IgD-negative memory B cell (primary cell): ENCODE data around the gene DYRK3. TPM values are rescaled to one million over a fixed set of nuclear protein-coding genes. Genes with fewer than 3 reads are reported as not detected.

Source experiments
- H3K27ac Mint-ChIP-seq, 3 donors: one replicate each; pipeline ENCODE4 v1.8.0; 2020 to 2022; ENCODE audit warnings: mild to moderate bottlenecking in 3 of 3, mixed read lengths in 3 of 3, moderate library complexity in 1 of 3
- H3K27me3 Mint-ChIP-seq: one replicate; pipeline ENCODE4 v1.8.0; 2021; ENCODE audit warnings: mixed read lengths
- H3K36me3 Mint-ChIP-seq: one replicate; pipeline ENCODE4 v1.8.0; 2020; ENCODE audit warnings: mild to moderate bottlenecking, mixed read lengths
- H3K4me1 Mint-ChIP-seq, 3 donors: one replicate each; pipeline ENCODE4 v1.8.0; 2020 to 2022; ENCODE audit warnings: mixed read lengths in 3 of 3, mild to moderate bottlenecking in 1 of 3
- H3K4me3 Mint-ChIP-seq, 4 donors: one replicate each; pipeline ENCODE4 v1.8.0; 2020 to 2022; ENCODE audit warnings: mild to moderate bottlenecking in 4 of 4, mixed read lengths in 4 of 4, moderate library complexity in 3 of 4
- H3K9me3 Mint-ChIP-seq, 3 donors: one replicate each; pipeline ENCODE4 v1.8.0; 2020 to 2021; ENCODE audit warnings: mixed read lengths in 3 of 3, mild to moderate bottlenecking in 1 of 3
- polyA plus RNA-seq: library from polyadenylated mRNA; unstranded; fragments of 300-500 nt; fragmentation: Illumina TruSeq; gene quantifications from one replicate; pipeline ENCODE4 v1.2.3, GENCODE V29; 2021

The DYRK3 gene
- 0.31 TPM for polyA plus RNA-seq

GRCh38 chr1:206635080-206635977, at the start of gene DYRK3:
Gene DYRK3 (plus strand): TSS chr1:206635536. CDS start chr1:206635704, 168 bp downstream.
- Mint-ChIP-seq H3K4me3 (peak within 1 kb of the TSS; percentile 85 to 95 (median 94)), H3K36me3 (no peaks in the 10 kb centered on the region), H3K4me1 (peaks cover 9 to 18% (median 15%) of the 10 kb centered on the region in 3 donors), H3K9me3 (no peaks in the 10 kb centered on the region), H3K27me3 (peaks cover 5% of the 10 kb centered on the region), H3K27ac (peak within 1 kb of the TSS; percentile 80 to 92 (median 91))

DNA sequence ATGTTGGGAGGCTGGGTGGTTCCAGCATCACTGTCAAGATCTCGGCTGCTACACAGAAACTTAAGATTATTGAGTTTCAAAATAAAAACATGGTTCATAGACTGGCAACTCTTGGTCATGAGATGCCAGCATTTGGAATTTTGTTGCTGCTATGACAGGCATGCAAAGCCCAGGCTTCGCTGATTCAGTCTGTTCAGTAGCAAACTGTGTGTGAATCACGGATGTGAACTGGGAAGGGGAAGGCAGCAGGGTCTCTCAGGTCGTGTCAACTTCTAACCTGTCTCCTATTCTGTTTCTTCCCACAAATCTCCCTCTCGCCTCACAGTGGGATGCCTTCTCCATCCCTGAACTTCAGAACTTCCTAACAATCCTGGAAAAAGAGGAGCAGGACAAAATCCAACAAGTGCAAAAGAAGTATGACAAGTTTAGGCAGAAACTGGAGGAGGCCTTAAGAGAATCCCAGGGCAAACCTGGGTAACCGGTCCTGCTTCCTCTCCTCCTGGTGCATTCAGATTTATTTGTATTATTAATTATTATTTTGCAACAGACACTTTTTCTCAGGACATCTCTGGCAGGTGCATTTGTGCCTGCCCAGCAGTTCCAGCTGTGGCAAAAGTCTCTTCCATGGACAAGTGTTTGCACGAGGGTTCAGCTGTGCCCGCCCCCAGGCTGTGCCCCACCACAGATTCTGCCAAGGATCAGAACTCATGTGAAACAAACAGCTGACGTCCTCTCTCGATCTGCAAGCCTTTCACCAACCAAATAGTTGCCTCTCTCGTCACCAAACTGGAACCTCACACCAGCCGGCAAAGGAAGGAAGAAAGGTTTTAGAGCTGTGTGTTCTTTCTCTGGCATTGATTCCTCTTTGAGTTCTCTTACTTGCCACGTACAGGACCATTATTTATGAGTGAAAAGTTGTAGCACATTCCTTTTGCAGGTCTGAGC, 48.6 kb upstream of the DYRK3 start:
- Mint-ChIP-seq H3K4me3 (peak overlapping the region in 1 of 4 donors; percentile 17), H3K27me3 (no peaks in the 10 kb centered on the region), H3K9me3 (no peaks in the 10 kb centered on the region), H3K4me1 (peaks cover 13 to 28% (median 18%) of the 10 kb centered on the region in 3 donors), H3K36me3 (peaks cover 8% of the 10 kb centered on the region), H3K27ac (peak overlapping the region in 2 of 3 donors; percentile 47 to 81)

DNA sequence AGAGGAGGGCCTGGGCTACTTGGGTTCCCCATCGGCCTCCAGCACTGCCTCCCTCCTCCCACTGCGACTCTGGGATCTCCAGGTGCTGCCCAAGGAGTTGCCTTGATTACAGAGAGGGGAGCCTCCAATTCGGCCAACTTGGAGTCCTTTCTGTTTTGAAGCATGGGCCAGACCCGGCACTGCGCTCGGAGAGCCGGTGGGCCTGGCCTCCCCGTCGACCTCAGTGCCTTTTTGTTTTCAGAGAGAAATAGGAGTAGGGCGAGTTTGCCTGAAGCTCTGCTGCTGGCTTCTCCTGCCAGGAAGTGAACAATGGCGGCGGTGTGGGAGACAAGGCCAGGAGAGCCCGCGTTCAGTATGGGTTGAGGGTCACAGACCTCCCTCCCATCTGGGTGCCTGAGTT, 47.4 kb upstream of the DYRK3 start:
- H3K27me3 Mint-ChIP-seq = no peaks in the 10 kb centered on the region
- peaks cover 4 to 20% (median 12%) of the 10 kb centered on the region in 3 donors for H3K4me1 Mint-ChIP-seq
- peaks cover 8% of the 10 kb centered on the region for H3K36me3 Mint-ChIP-seq
- H3K4me3 Mint-ChIP-seq = no peak overlapping the region
- H3K9me3 Mint-ChIP-seq = no peaks in the 10 kb centered on the region
- no peak overlapping the region for H3K27ac Mint-ChIP-seq

- H3K27ac Mint-ChIP-seq = peak overlapping the region in 1 of 3 donors; percentile 67
- no peaks in the 10 kb centered on the region for H3K27me3 Mint-ChIP-seq
- no peak overlapping the region for H3K4me3 Mint-ChIP-seq
- H3K9me3 Mint-ChIP-seq = no peaks in the 10 kb centered on the region
- H3K36me3 Mint-ChIP-seq = peaks cover 6% of the 10 kb centered on the region
- peaks cover 2 to 16% (median 12%) of the 10 kb centered on the region in 3 donors for H3K4me1 Mint-ChIP-seq
Measured at GRCh38 chr1:206588492-206588891, 46.8 kb upstream of the DYRK3 start.

- Mint-ChIP-seq H3K4me1 (peaks cover 0 to 13% (median 9%) of the 10 kb centered on the region in 3 donors), H3K27me3 (no peaks in the 10 kb centered on the region), H3K27ac (peak overlapping the region in 1 of 3 donors; percentile 84), H3K9me3 (no peaks in the 10 kb centered on the region), H3K4me3 (no peak overlapping the region), H3K36me3 (peaks cover 6% of the 10 kb centered on the region)
Measured at GRCh38 chr1:206589206-206589605, 46.1 kb upstream of the DYRK3 start.

DNA sequence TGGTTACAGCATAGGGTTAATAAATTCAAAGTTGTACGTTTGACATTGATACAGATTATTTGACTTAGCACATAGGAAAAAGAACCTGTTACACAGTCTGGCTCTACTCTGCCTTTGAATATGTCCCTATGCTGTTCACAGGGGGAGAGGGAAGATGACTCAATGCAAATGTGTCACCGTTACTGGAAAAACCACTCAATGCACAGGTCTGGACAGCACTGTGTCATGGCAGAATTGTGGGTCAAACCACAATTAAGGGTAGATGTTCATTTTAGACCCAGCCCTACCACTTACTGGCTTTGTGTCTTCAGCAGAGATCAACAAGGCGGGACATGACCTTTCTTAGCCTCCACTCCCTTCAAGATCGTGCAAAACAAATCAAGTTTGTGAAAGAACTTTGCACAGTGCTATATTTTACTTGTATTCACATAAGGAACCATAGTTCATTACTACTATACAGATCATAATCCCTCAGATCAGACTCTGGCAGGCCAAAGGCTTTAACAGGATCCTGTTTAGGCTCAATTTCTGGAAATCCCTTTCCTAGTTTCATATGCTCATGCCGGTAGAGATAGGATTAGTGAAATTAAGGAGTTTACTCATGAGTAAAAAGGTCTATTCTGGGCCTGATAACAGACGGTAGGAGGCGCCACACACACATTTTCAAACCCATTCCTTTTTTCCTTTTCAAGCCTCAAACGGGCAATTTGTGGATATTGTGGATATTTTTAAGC, 45.1 kb upstream of the DYRK3 start:
- peaks cover 0 to 13% (median 8%) of the 10 kb centered on the region in 3 donors for H3K4me1 Mint-ChIP-seq
- H3K27ac Mint-ChIP-seq = peak overlapping the region; percentile 32 to 87 (median 77)
- no peak overlapping the region for H3K4me3 Mint-ChIP-seq
- no peaks in the 10 kb centered on the region for H3K27me3 Mint-ChIP-seq
- H3K36me3 Mint-ChIP-seq = peaks cover 8% of the 10 kb centered on the region
- no peaks in the 10 kb centered on the region for H3K9me3 Mint-ChIP-seq

GRCh38 chr1:206591226-206591625, 44.1 kb upstream of the DYRK3 start:
- Mint-ChIP-seq H3K9me3 (no peaks in the 10 kb centered on the region), H3K27me3 (no peaks in the 10 kb centered on the region), H3K27ac (peak overlapping the region in 1 of 3 donors; percentile 57), H3K4me1 (peaks cover 0 to 13% (median 8%) of the 10 kb centered on the region in 3 donors), H3K4me3 (no peak overlapping the region), H3K36me3 (peaks cover 7% of the 10 kb centered on the region)

- H3K4me1 Mint-ChIP-seq = peaks cover 0 to 13% (median 9%) of the 10 kb centered on the region in 3 donors
- peaks cover 7% of the 10 kb centered on the region for H3K36me3 Mint-ChIP-seq
- no peaks in the 10 kb centered on the region for H3K27me3 Mint-ChIP-seq
- H3K27ac Mint-ChIP-seq = peak overlapping the region in 1 of 3 donors; percentile 57
- H3K9me3 Mint-ChIP-seq = no peaks in the 10 kb centered on the region
- H3K4me3 Mint-ChIP-seq = no peak overlapping the region
Measured at GRCh38 chr1:206591696-206592095, 43.6 kb upstream of the DYRK3 start.

GRCh38 chr1:206593351-206593925, 41.9 kb upstream of the DYRK3 start:
- Mint-ChIP-seq H3K9me3 (no peaks in the 10 kb centered on the region), H3K36me3 (peaks cover 8% of the 10 kb centered on the region), H3K4me3 (no peak overlapping the region), H3K27ac (no peak overlapping the region), H3K27me3 (no peaks in the 10 kb centered on the region), H3K4me1 (peaks cover 0 to 13% (median 11%) of the 10 kb centered on the region in 3 donors)

DNA sequence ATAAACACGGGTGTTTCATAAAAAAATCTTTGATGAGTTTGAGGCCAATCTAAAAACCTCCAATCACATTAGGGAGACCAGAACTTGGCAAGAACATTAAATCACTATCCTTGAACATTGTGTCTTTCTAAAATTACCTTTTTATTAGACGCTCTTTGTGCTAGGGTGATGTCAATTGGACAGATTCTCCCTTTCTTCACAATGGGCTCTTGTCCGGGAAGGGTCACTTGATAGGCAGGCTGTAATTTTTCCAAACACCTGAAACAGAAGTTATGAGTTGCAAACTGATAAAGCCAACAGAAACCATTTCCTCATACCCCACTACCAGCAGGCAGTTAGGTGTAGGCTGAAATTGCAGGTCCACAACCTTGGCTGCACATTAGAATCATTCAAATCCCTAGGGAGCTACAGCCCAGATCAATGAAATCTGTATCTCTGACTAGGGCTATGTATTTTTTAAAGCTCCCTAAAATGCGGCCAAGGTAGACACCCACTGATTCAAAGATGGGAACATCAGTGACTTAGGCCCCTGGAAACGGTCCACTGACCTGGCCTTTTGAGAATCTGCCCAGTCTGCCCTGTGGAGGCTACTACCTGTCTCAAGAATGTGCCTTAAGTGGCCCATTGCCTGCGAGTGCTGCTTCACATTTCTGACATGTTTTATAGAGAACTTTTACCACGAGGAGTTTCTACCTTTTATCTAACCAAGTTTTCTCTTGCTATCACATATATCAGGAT, 39.6 kb upstream of the DYRK3 start:
- Mint-ChIP-seq H3K27ac (peak overlapping the region in 1 of 3 donors; percentile 47), H3K4me1 (peaks cover 0 to 7% (median 5%) of the 10 kb centered on the region in 3 donors), H3K27me3 (no peaks in the 10 kb centered on the region), H3K9me3 (no peaks in the 10 kb centered on the region), H3K36me3 (peaks cover 8% of the 10 kb centered on the region), H3K4me3 (no peak overlapping the region)

DNA sequence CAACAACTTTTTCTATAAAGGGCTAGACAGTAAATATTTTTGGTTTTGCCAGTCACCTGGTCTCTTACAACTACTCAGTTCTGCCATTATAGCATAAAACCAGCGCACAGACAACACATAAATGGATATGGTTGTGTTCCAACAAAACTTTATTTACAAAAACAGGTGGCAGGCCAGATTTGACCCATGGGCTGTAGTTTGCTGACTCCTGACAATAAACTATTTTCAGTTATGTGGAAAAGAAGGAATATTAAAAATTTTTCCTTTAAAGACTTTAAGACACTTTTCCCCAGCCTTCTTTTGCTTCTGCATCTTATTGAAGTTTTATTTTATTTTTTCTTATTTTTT, 39.0 kb upstream of the DYRK3 start:
- H3K27ac Mint-ChIP-seq = peak overlapping the region in 2 of 3 donors; percentile 31 to 88
- no peak overlapping the region for H3K4me3 Mint-ChIP-seq
- no peaks in the 10 kb centered on the region for H3K9me3 Mint-ChIP-seq
- peaks cover 8% of the 10 kb centered on the region for H3K36me3 Mint-ChIP-seq
- H3K4me1 Mint-ChIP-seq = peaks cover 0 to 9% (median under 1%) of the 10 kb centered on the region in 3 donors
- H3K27me3 Mint-ChIP-seq = no peaks in the 10 kb centered on the region

DNA sequence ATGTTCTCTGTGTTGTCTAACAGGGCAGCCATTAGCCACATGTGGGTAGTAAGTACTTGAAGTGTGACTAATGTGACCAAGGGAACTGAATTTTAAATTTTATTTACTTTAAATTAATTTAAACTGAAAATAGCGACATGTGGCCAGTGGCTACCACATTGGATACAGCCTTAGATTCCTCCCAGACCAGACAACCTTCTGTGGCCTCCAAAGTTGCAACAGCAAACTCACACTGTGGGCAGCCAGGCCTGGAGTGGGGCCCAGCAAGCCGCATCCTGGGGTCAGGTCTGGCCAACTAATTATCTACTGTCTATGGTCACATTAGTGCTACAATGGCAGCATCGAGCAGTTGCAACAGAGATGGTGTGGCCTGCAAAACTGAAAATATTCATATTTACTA, 34.8 kb upstream of the DYRK3 start:
- no peak overlapping the region for H3K27ac Mint-ChIP-seq
- peaks cover 0 to 5% (median 0%) of the 10 kb centered on the region in 3 donors for H3K4me1 Mint-ChIP-seq
- no peaks in the 10 kb centered on the region for H3K9me3 Mint-ChIP-seq
- H3K27me3 Mint-ChIP-seq = no peaks in the 10 kb centered on the region
- no peak overlapping the region for H3K4me3 Mint-ChIP-seq
- peaks cover 5% of the 10 kb centered on the region for H3K36me3 Mint-ChIP-seq

- H3K9me3 Mint-ChIP-seq = no peaks in the 10 kb centered on the region
- H3K4me3 Mint-ChIP-seq = no peak overlapping the region
- H3K27ac Mint-ChIP-seq = no peak overlapping the region
- H3K4me1 Mint-ChIP-seq = peaks cover 4 to 17% (median 4%) of the 10 kb centered on the region in 3 donors
- H3K36me3 Mint-ChIP-seq = peaks cover 7% of the 10 kb centered on the region
- no peaks in the 10 kb centered on the region for H3K27me3 Mint-ChIP-seq
Measured at GRCh38 chr1:206604861-206605260, 30.5 kb upstream of the DYRK3 start.
